Loucy (cell line): Measurements from ENCODE around the gene PAPPA2.

ENCODE experiments used
- H2AFZ ChIP-seq: fragments of 200-600 bp; sonication (generic); 2 replicates; pipeline ENCODE4 v1.6.0; 2016; ENCODE audit warnings: antibody characterized with exemption, mild to moderate bottlenecking, low read length, moderate library complexity
- H3F3A ChIP-seq: fragments of 200-600 bp; 2 replicates; pipeline ENCODE4 v1.6.0; 2016; ENCODE audit warnings: antibody characterized with exemption, low read depth, mild to moderate bottlenecking
- H3K27me3 ChIP-seq: fragments of 200-600 bp; sonication (generic); 2 replicates; pipeline ENCODE4 v1.6.1; 2014; ENCODE audit warnings: low read length, mild to moderate bottlenecking; ENCODE audit not compliant: insufficient read depth, poor library complexity, severe bottlenecking
- H3K36me3 ChIP-seq: fragments of 200-600 bp; sonication (generic); 2 replicates; pipeline ENCODE4 v1.6.1; 2016; ENCODE audit warnings: low read length; ENCODE audit not compliant: insufficient read depth
- H3K4me1 ChIP-seq: fragments of 200-600 bp; sonication (generic); 2 replicates; pipeline ENCODE4 v1.5.1; 2014; ENCODE audit warnings: low read length, mild to moderate bottlenecking; ENCODE audit not compliant: insufficient read depth, poor library complexity, severe bottlenecking
- H3K4me2 ChIP-seq: fragments of 200-600 bp; sonication (generic); 2 replicates; pipeline ENCODE4 v1.6.0; 2014; ENCODE audit warnings: antibody characterized with exemption, low read length, low read depth, mild to moderate bottlenecking; ENCODE audit not compliant: poor library complexity, severe bottlenecking
- H3K4me3 ChIP-seq: fragments of 200-600 bp; sonication (generic); 2 replicates; pipeline ENCODE4 v1.5.1; 2014; ENCODE audit warnings: low read length, mild to moderate bottlenecking, mixed read lengths; ENCODE audit not compliant: poor library complexity, severe bottlenecking
- H3K79me2 ChIP-seq: fragments of 200-600 bp; sonication (generic); 2 replicates; pipeline ENCODE4 v1.6.1; 2014; ENCODE audit warnings: low read length; ENCODE audit not compliant: insufficient read depth
- H3K9ac ChIP-seq: fragments of 200-600 bp; sonication (generic); 2 replicates; pipeline ENCODE4 v1.6.0; 2014; ENCODE audit warnings: mild to moderate bottlenecking, low read depth, low read length, moderate library complexity; ENCODE audit not compliant: poor library complexity, severe bottlenecking
- H3K9me2 ChIP-seq: fragments of 200-600 bp; sonication (generic); replicated peaks from 2 replicates; pipeline ENCODE4 v1.6.1; 2016; ENCODE audit warnings: low read depth, low read length, mixed read lengths
- H3K9me3 ChIP-seq: fragments of 200-600 bp; sonication (generic); 2 replicates; pipeline ENCODE4 v1.6.1; 2014; ENCODE audit warnings: mild to moderate bottlenecking, antibody characterized with exemption, low read length, low read depth; ENCODE audit not compliant: insufficient read depth
- H4K20me1 ChIP-seq: fragments of 200-600 bp; sonication (generic); 2 replicates; pipeline ENCODE4 v1.6.0; 2014; ENCODE audit warnings: antibody characterized with exemption, low read length, mild to moderate bottlenecking; ENCODE audit not compliant: insufficient read depth, poor library complexity, severe bottlenecking
- EZH2phosphoT487 ChIP-seq: fragments of 200-600 bp; IDR thresholded peaks from 2 replicates; pipeline ENCODE4 v1.6.1; 2018; ENCODE audit warnings: antibody characterized with exemption, mild to moderate bottlenecking, moderate library complexity, borderline replicate concordance
- TF ChIP-seq, protein P1 (sequence below): fragments of 200-600 bp; sonication (generic); conservative IDR thresholded peaks from 2 replicates; pipeline ENCODE4 v1.5.1; 2014; ENCODE audit warnings: mild to moderate bottlenecking, antibody characterized with exemption, low read length

Gene PAPPA2

DNA sequence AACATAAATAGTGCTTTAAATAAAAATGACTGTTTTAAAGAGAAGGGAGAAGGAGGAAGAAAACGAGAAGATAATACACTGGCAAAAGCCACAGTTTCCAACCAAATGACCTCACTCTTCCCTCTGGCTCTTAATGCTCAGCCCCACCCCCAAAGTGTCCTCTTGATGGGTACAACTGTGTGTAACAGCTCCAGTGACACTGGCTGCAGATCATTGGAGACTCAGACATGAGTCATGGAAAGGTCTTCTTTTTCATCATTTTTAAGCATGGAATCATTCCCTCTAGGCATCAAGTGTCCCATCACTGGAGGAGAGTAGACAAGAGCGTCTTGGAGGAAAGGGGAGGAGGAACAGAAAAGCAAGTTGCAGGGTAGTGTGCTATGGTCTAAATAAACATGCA, 333.0 kb downstream of the PAPPA2 start:
- Histone ChIP-seq H3K36me3 (no peaks in the 10 kb centered on the region), H3K9ac (no peak overlapping the region), H3K4me3 (no peak overlapping the region), H3F3A (no peaks in the 10 kb centered on the region), H3K27me3 (no peaks in the 10 kb centered on the region), H3K9me3 (no peaks in the 10 kb centered on the region), H3K9me2 (no peaks in the 10 kb centered on the region), H2AFZ (no peak overlapping the region), H3K4me2 (no peak overlapping the region), H4K20me1 (no peaks in the 10 kb centered on the region), H3K4me1 (no peaks in the 10 kb centered on the region), H3K79me2 (no peaks in the 10 kb centered on the region)
- TF ChIP-seq, protein P1, sequence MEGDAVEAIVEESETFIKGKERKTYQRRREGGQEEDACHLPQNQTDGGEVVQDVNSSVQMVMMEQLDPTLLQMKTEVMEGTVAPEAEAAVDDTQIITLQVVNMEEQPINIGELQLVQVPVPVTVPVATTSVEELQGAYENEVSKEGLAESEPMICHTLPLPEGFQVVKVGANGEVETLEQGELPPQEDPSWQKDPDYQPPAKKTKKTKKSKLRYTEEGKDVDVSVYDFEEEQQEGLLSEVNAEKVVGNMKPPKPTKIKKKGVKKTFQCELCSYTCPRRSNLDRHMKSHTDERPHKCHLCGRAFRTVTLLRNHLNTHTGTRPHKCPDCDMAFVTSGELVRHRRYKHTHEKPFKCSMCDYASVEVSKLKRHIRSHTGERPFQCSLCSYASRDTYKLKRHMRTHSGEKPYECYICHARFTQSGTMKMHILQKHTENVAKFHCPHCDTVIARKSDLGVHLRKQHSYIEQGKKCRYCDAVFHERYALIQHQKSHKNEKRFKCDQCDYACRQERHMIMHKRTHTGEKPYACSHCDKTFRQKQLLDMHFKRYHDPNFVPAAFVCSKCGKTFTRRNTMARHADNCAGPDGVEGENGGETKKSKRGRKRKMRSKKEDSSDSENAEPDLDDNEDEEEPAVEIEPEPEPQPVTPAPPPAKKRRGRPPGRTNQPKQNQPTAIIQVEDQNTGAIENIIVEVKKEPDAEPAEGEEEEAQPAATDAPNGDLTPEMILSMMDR: no peak
- TF ChIP-seq EZH2phosphoT487: no peak

DNA sequence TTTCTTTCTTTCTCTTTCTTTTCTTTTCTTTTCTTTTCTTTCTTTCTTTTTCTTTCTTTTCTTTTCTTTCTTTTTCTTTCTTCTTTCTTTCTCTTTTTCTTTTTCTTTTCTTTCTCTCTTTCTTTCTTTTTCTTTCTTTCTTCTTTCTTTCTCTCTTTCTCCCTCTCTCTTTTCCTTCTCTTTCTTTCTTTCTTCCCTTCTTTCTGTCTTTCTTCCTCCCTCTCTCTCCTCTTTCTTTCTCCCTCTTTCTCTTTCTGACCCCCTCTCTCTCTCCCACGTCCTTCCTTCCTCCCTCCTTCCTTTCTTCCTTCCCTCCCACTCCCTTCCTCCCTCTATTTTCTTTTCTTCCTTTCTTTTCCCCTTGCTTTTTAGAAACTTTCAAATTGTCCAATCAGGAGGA, 333.6 kb downstream of the PAPPA2 start:
- H3K9me2 ChIP-seq: no peaks in the 10 kb centered on the region
- H3K79me2 ChIP-seq: no peaks in the 10 kb centered on the region
- no peak overlapping the region for H3K9ac ChIP-seq
- no peaks in the 10 kb centered on the region for H3K36me3 ChIP-seq
- no peaks in the 10 kb centered on the region for H3K27me3 ChIP-seq
- no peaks in the 10 kb centered on the region for H3K9me3 ChIP-seq
- no peaks in the 10 kb centered on the region for H3F3A ChIP-seq
- H2AFZ ChIP-seq: no peak overlapping the region
- no peak overlapping the region for H3K4me3 ChIP-seq
- H3K4me1 ChIP-seq: no peaks in the 10 kb centered on the region
- H4K20me1 ChIP-seq: no peaks in the 10 kb centered on the region
- no peak overlapping the region for H3K4me2 ChIP-seq
- no peak for TF ChIP-seq EZH2phosphoT487
- TF ChIP-seq, protein P1: no peak

GRCh38 chr1:176799327-176799726, 336.4 kb downstream of the PAPPA2 start:
- Histone ChIP-seq H3K9me3 (no peaks in the 10 kb centered on the region), H4K20me1 (no peaks in the 10 kb centered on the region), H3K4me3 (no peak overlapping the region), H3K36me3 (no peaks in the 10 kb centered on the region), H3F3A (no peaks in the 10 kb centered on the region), H3K9ac (no peak overlapping the region), H3K79me2 (no peaks in the 10 kb centered on the region), H3K9me2 (no peaks in the 10 kb centered on the region), H3K27me3 (no peaks in the 10 kb centered on the region), H3K4me1 (no peaks in the 10 kb centered on the region), H2AFZ (no peak overlapping the region), H3K4me2 (no peak overlapping the region)
- no peak for TF ChIP-seq EZH2phosphoT487
- TF ChIP-seq, protein P1: no peak
